Neural cell (in vitro differentiated cells): ENCODE measurements around the gene MBD2. TPM values are rescaled to one million over a fixed set of nuclear protein-coding genes. Genes with fewer than 3 reads are reported as not detected.

Experiments
- H2AFZ ChIP-seq: fragments of 200-600, 300-800 bp; sonication (generic), shearing (Covaris generic); 2 replicates; pipeline ENCODE4 v1.6.0; 2014; ENCODE audit warnings: low read depth, mild to moderate bottlenecking, antibody characterized with exemption, low read length, moderate library complexity
- H3F3A ChIP-seq: fragments of 200-600 bp; shearing (Covaris generic); 2 replicates; pipeline ENCODE4 v1.6.1; 2016; ENCODE audit warnings: mild to moderate bottlenecking, moderate library complexity, mixed read lengths, antibody characterized with exemption, low read length; ENCODE audit not compliant: insufficient read depth, poor library complexity, severe bottlenecking
- H3K27ac ChIP-seq: fragments of 200-600, 300-800 bp; sonication (generic), shearing (Covaris generic); 2 replicates; pipeline ENCODE4 v1.5.1; 2014; ENCODE audit warnings: mild to moderate bottlenecking, low read length, moderate library complexity
- H3K27me3 ChIP-seq: fragments of 300-800, 200-600 bp; sonication (generic), shearing (Covaris generic); 2 replicates; pipeline ENCODE4 v1.6.0; 2014; ENCODE audit warnings: mild to moderate bottlenecking, low read depth, low read length, moderate library complexity; ENCODE audit not compliant: insufficient read depth
- H3K36me3 ChIP-seq: fragments of 300-800, 200-600 bp; sonication (generic), shearing (Covaris generic); 2 replicates; pipeline ENCODE4 v1.5.1; 2014; ENCODE audit warnings: mild to moderate bottlenecking, antibody characterized with exemption, low read length, moderate library complexity; ENCODE audit not compliant: insufficient read depth
- H3K4me2 ChIP-seq: fragments of 300-800, 200-600 bp; sonication (generic), shearing (Covaris generic); 2 replicates; pipeline ENCODE4 v1.6.0; 2014; ENCODE audit warnings: mild to moderate bottlenecking, low read length
- H3K4me3 ChIP-seq: fragments of 300-800, 200-600 bp; sonication (generic), shearing (Covaris generic); 2 replicates; pipeline ENCODE4 v1.5.1; 2014; ENCODE audit warnings: mild to moderate bottlenecking, low read length, moderate library complexity
- H3K79me2 ChIP-seq: fragments of 200-600 bp; shearing (Covaris generic); replicated peaks from 2 replicates; pipeline ENCODE4 v1.6.0; 2014; ENCODE audit warnings: mild to moderate bottlenecking, low read length, moderate library complexity; ENCODE audit not compliant: insufficient read depth
- H3K9ac ChIP-seq: fragments of 300-800, 200-600 bp; sonication (generic), shearing (Covaris generic); 2 replicates; pipeline ENCODE4 v1.6.1; 2016; ENCODE audit warnings: mild to moderate bottlenecking, low read length, mixed read lengths
- H3K9me2 ChIP-seq: fragments of 200-600 bp; shearing (Covaris generic); 2 replicates; pipeline ENCODE4 v1.6.1; 2016; ENCODE audit warnings: mild to moderate bottlenecking, low read length, mixed read lengths; ENCODE audit not compliant: insufficient read depth
- H3K9me3 ChIP-seq: fragments of 200-600, 300-800 bp; sonication (generic), shearing (Covaris generic); 2 replicates; pipeline ENCODE4 v1.6.1; 2016; ENCODE audit warnings: mild to moderate bottlenecking, mixed run types, low read length, moderate library complexity, mixed read lengths
- H4K20me1 ChIP-seq: fragments of 200-600 bp; shearing (Covaris generic); 2 replicates; pipeline ENCODE4 v1.6.1; 2016; ENCODE audit warnings: mild to moderate bottlenecking, mixed run types; ENCODE audit not compliant: insufficient read depth
- EP300 ChIP-seq: fragments of 450-650 bp; conservative IDR thresholded peaks from 2 replicates; pipeline ENCODE4 v1.6.1; 2014; ENCODE audit warnings: antibody characterized with exemption, mild to moderate bottlenecking, moderate library complexity; ENCODE audit not compliant: poor library complexity, severe bottlenecking
- EZH2 ChIP-seq: fragments of 200-600, 300-800 bp; shearing (Covaris generic), sonication (generic); IDR thresholded peaks from 2 replicates; pipeline ENCODE4 v1.6.1; 2014; ENCODE audit warnings: antibody characterized with exemption, low read length, borderline replicate concordance, mild to moderate bottlenecking; ENCODE audit not compliant: insufficient read depth, poor library complexity, severe bottlenecking
- MXI1 ChIP-seq: fragments of 450-650 bp; conservative IDR thresholded peaks from 2 replicates; pipeline ENCODE4 v1.6.1; 2014; ENCODE audit warnings: antibody characterized with exemption, mild to moderate bottlenecking; ENCODE audit not compliant: poor library complexity, severe bottlenecking
- POLR2AphosphoS5 ChIP-seq: IDR thresholded peaks from 2 replicates; pipeline ENCODE4 v1.6.1; 2012
- RAD21 ChIP-seq: fragments of 450-650 bp; conservative IDR thresholded peaks from 2 replicates; pipeline ENCODE4 v1.6.1; 2014; ENCODE audit warnings: antibody characterized with exemption, mild to moderate bottlenecking, moderate library complexity
- SMC3 ChIP-seq: fragments of 450-650 bp; conservative IDR thresholded peaks from 2 replicates; pipeline ENCODE4 v1.6.1; 2014; ENCODE audit warnings: antibody characterized with exemption, mild to moderate bottlenecking, moderate library complexity; ENCODE audit not compliant: poor library complexity
- TAF1 ChIP-seq: IDR thresholded peaks from 2 replicates; pipeline ENCODE4 v1.6.1; 2012; ENCODE audit warnings: low read depth
- polyA plus RNA-seq: library from polyadenylated mRNA; depleted of rRNA; stranded (reverse); fragments of >200 nt; gene quantifications from 2 replicates; pipeline ENCODE4 v1.2.3, GENCODE V29; 2014
- TF ChIP-seq, protein P1 (sequence below): IDR thresholded peaks from 2 replicates; pipeline ENCODE4 v1.6.1; 2012; ENCODE audit warnings: borderline replicate concordance
- TF ChIP-seq, protein P2 (sequence below): fragments of 450-650 bp; IDR thresholded peaks from 2 replicates; pipeline ENCODE4 v1.5.1; 2014; ENCODE audit warnings: antibody characterized with exemption, mild to moderate bottlenecking, moderate library complexity; ENCODE audit not compliant: poor library complexity, severe bottlenecking

MBD2 gene
- polyA plus RNA-seq, 1 donor from 2014 or later: 16.4 TPM

DNA sequence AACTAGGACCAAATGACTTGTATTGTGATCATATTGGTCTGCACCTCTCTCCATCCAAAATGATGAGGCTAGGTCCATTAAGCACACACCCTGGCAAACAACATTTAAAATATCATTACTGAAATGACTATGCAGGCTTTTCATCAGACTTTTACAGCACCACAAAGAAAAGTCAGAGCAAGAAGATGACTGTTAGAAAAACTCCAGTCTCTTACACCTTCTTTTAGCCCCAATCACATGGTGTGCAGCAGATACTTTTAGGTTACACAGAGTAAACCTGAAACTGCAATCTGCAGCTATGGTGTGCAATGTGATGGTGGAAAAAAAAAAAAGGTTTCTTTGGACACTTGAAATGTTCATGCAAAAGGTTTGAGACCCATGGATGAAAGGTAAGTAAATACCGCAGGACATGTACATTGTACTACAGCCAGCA lies 39.5 kb upstream of the MBD2 start:
- no peaks in the 10 kb centered on the region for H3F3A ChIP-seq
- no peak overlapping the region for H3K27ac ChIP-seq
- H3K79me2 ChIP-seq: no peaks in the 10 kb centered on the region
- no peaks in the 10 kb centered on the region for H3K9me3 ChIP-seq
- no peaks in the 10 kb centered on the region for H3K9me2 ChIP-seq
- H3K9ac ChIP-seq: no peak overlapping the region
- no peak overlapping the region for H2AFZ ChIP-seq
- TF ChIP-seq, protein P1, sequence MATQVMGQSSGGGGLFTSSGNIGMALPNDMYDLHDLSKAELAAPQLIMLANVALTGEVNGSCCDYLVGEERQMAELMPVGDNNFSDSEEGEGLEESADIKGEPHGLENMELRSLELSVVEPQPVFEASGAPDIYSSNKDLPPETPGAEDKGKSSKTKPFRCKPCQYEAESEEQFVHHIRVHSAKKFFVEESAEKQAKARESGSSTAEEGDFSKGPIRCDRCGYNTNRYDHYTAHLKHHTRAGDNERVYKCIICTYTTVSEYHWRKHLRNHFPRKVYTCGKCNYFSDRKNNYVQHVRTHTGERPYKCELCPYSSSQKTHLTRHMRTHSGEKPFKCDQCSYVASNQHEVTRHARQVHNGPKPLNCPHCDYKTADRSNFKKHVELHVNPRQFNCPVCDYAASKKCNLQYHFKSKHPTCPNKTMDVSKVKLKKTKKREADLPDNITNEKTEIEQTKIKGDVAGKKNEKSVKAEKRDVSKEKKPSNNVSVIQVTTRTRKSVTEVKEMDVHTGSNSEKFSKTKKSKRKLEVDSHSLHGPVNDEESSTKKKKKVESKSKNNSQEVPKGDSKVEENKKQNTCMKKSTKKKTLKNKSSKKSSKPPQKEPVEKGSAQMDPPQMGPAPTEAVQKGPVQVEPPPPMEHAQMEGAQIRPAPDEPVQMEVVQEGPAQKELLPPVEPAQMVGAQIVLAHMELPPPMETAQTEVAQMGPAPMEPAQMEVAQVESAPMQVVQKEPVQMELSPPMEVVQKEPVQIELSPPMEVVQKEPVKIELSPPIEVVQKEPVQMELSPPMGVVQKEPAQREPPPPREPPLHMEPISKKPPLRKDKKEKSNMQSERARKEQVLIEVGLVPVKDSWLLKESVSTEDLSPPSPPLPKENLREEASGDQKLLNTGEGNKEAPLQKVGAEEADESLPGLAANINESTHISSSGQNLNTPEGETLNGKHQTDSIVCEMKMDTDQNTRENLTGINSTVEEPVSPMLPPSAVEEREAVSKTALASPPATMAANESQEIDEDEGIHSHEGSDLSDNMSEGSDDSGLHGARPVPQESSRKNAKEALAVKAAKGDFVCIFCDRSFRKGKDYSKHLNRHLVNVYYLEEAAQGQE: no peak
- TF ChIP-seq MXI1 (no peak), TAF1 (no peak), EZH2 (no peak), POLR2AphosphoS5 (no peak)
- H3K4me3 ChIP-seq: no peak overlapping the region
- no peaks in the 10 kb centered on the region for H3K27me3 ChIP-seq
- H4K20me1 ChIP-seq: no peaks in the 10 kb centered on the region
- H3K36me3 ChIP-seq: no peaks in the 10 kb centered on the region
- H3K4me2 ChIP-seq: no peak overlapping the region

DNA sequence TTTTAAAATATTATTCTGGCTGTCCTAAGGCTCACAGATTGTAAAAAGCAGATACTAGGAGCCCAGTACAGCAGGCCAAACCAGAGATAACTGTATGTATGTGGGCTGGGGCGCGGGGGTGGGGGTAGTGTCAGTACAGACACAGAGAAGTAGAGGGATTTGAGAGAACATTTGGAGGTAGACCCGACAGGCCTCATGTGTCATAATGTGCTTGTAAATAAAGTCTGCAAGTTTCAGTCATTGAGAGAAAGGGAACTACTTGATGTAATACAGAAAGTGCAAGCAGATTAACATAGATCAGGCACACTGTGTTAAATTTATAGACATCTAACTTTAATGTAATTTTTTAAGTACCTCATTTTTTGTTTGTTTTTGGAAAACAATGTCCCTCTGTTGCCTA lies 37.4 kb upstream of the MBD2 start:
- H2AFZ ChIP-seq: no peak overlapping the region
- no peaks in the 10 kb centered on the region for H3K9me3 ChIP-seq
- H3K4me2 ChIP-seq: no peak overlapping the region
- no peak for TF ChIP-seq EP300
- TF ChIP-seq, protein P2, sequence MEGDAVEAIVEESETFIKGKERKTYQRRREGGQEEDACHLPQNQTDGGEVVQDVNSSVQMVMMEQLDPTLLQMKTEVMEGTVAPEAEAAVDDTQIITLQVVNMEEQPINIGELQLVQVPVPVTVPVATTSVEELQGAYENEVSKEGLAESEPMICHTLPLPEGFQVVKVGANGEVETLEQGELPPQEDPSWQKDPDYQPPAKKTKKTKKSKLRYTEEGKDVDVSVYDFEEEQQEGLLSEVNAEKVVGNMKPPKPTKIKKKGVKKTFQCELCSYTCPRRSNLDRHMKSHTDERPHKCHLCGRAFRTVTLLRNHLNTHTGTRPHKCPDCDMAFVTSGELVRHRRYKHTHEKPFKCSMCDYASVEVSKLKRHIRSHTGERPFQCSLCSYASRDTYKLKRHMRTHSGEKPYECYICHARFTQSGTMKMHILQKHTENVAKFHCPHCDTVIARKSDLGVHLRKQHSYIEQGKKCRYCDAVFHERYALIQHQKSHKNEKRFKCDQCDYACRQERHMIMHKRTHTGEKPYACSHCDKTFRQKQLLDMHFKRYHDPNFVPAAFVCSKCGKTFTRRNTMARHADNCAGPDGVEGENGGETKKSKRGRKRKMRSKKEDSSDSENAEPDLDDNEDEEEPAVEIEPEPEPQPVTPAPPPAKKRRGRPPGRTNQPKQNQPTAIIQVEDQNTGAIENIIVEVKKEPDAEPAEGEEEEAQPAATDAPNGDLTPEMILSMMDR: no peak
- TF ChIP-seq EZH2: no peak
- no peak for TF ChIP-seq RAD21
- TF ChIP-seq, protein P1: no peak
- no peak for TF ChIP-seq POLR2AphosphoS5
- no peak for TF ChIP-seq SMC3
- TF ChIP-seq MXI1: no peak
- no peak for TF ChIP-seq TAF1
- no peaks in the 10 kb centered on the region for H3K27me3 ChIP-seq
- H4K20me1 ChIP-seq: no peaks in the 10 kb centered on the region
- H3K9me2 ChIP-seq: no peaks in the 10 kb centered on the region
- H3F3A ChIP-seq: no peaks in the 10 kb centered on the region
- no peaks in the 10 kb centered on the region for H3K79me2 ChIP-seq
- no peaks in the 10 kb centered on the region for H3K36me3 ChIP-seq
- H3K27ac ChIP-seq: no peak overlapping the region
- H3K4me3 ChIP-seq: no peak overlapping the region
- H3K9ac ChIP-seq: no peak overlapping the region
